HepG2 (cell line): ENCODE results near the gene TTLL8. TPM values are rescaled to one million over a fixed set of nuclear protein-coding genes. Genes with fewer than 3 reads are reported as not detected.

ENCODE experiments used
- AHR ChIP-seq: IDR thresholded peaks from 2 replicates; pipeline ENCODE4 v1.6.1; 2018; ENCODE audit warnings: missing genetic modification reagents, missing compliant biosample characterization
- GFI1 ChIP-seq: sonication (generic); formaldehyde crosslinking; IDR thresholded peaks from 2 replicates; pipeline ENCODE4 v1.5.0; 2020; ENCODE audit warnings: missing genetic modification reagents, mild to moderate bottlenecking, borderline replicate concordance
- HBP1 ChIP-seq: IDR thresholded peaks from 2 replicates; pipeline ENCODE4 v1.6.1; 2016; ENCODE audit warnings: low read depth, control low read depth
- KMT2B ChIP-seq: IDR thresholded peaks from 2 replicates; pipeline ENCODE4 v1.6.1; 2016; ENCODE audit warnings: missing genetic modification reagents, missing compliant biosample characterization
- LRRFIP1 ChIP-seq: sonication (generic); formaldehyde crosslinking; conservative IDR thresholded peaks from 2 replicates; pipeline ENCODE4 v1.4.0; 2020; ENCODE audit warnings: missing genetic modification reagents
- MTA1 ChIP-seq: sonication (generic); formaldehyde crosslinking; IDR thresholded peaks from 2 replicates; pipeline ENCODE4 v1.4.0; 2020; ENCODE audit warnings: missing genetic modification reagents, mild to moderate bottlenecking, borderline replicate concordance
- NFATC3 ChIP-seq: sonication (generic); formaldehyde crosslinking; IDR thresholded peaks from 2 replicates; pipeline ENCODE4 v1.5.1; 2020; ENCODE audit warnings: mild to moderate bottlenecking, missing genetic modification reagents
- TAF15 ChIP-seq: fragments of 200-400 bp; formaldehyde crosslinking; IDR thresholded peaks from one replicate; pipeline ENCODE4 v1.6.1; 2018; ENCODE audit warnings: mild to moderate bottlenecking, low read depth, low read length; ENCODE audit not compliant: poor library complexity, severe bottlenecking
- ZC3H13 ChIP-seq: sonication (generic); formaldehyde crosslinking; IDR thresholded peaks from 2 replicates; pipeline ENCODE4 v1.8.1; 2023; ENCODE audit warnings: mild to moderate bottlenecking, missing genetic modification reagents, moderate library complexity
- ZNF296 ChIP-seq: sonication (generic); formaldehyde crosslinking; conservative IDR thresholded peaks from 2 replicates; pipeline ENCODE4 v1.5.0; 2020; ENCODE audit warnings: mild to moderate bottlenecking, missing genetic modification reagents
- ZNF609 ChIP-seq: sonication (generic); formaldehyde crosslinking; IDR thresholded peaks from 2 replicates; pipeline ENCODE4 v1.4.0; 2020; ENCODE audit warnings: mild to moderate bottlenecking, missing genetic modification reagents, borderline replicate concordance
- polyA plus RNA-seq, 8 experiments: library from polyadenylated mRNA; depleted of rRNA in 3 of 8; stranded (reverse) in 7 of 8; unstranded in 1 of 8; fragments of >200 nt; fragmentation: Illumina TruSeq in 4 of 8; extraction: Trizol in 4 of 8; gene quantifications; 2 replicates each; pipeline versions ENCODE4 v1.2.1 to v1.2.3, GENCODE V29; 2011 to 2016; ENCODE audit warnings: low read depth in 4 of 8, missing spikeins in 1 of 8, mixed read lengths in 1 of 8; ENCODE audit not compliant: insufficient read depth in 1 of 8
- total RNA-seq, 5 experiments: library from RNA; depleted of rRNA; stranded (reverse); fragments of >200 nt; fragmentation: Illumina TruSeq; extraction: Trizol; gene quantifications; 2 replicates each; pipeline ENCODE4 v1.2.3, GENCODE V29; 2016; ENCODE audit warnings: low read depth in 1 of 5

The TTLL8 gene
- total and polyA plus RNA-seq, 2 of the 13 experiments (the other 11 are each of a cell fraction or from before 2014, with no cell fraction given): not detected

GRCh38 chr22:50046481-50047245, 11.4 kb downstream of the TTLL8 start (continued):
- TF ChIP-seq LRRFIP1 (CRISPR knock-in tag) (no peak), NFATC3 (CRISPR knock-in tag) (no peak), ZNF609 (CRISPR knock-in tag) (no peak), KMT2B (CRISPR knock-in tag) (no peak), ZC3H13 (CRISPR knock-in tag) (no peak), HBP1 (CRISPR knock-in tag) (no peak), ZNF296 (CRISPR knock-in tag) (no peak), TAF15 (no peak), GFI1 (CRISPR knock-in tag) (no peak), AHR (CRISPR knock-in tag) (no peak), MTA1 (CRISPR knock-in tag) (no peak)
